ENCODE results near the gene POLR3E.
"Not testable (repeated sequence)": the region's sequence is repeated elsewhere in the genome, so short reads cannot be mapped to it uniquely, and the experiment has no call there.

POLR3E gene

GRCh38 chr16:22291860-22292318 lies 5.3 kb upstream of the POLR3E start:
- in situ Hi-C loops (cut with MboI; ENCODE audit: low sequenced_read_pairs), result no loop called here

GRCh38 chr16:22292320-22292719 lies 4.9 kb upstream of the POLR3E start:
- in situ Hi-C loops (cut with MboI; ENCODE audit: low sequenced_read_pairs), result no loop called here

GRCh38 chr16:22293137-22294106 lies 3.8 kb upstream of the POLR3E start:
- in situ Hi-C loops (cut with MboI; ENCODE audit: low sequenced_read_pairs), result no loop called here

DNA sequence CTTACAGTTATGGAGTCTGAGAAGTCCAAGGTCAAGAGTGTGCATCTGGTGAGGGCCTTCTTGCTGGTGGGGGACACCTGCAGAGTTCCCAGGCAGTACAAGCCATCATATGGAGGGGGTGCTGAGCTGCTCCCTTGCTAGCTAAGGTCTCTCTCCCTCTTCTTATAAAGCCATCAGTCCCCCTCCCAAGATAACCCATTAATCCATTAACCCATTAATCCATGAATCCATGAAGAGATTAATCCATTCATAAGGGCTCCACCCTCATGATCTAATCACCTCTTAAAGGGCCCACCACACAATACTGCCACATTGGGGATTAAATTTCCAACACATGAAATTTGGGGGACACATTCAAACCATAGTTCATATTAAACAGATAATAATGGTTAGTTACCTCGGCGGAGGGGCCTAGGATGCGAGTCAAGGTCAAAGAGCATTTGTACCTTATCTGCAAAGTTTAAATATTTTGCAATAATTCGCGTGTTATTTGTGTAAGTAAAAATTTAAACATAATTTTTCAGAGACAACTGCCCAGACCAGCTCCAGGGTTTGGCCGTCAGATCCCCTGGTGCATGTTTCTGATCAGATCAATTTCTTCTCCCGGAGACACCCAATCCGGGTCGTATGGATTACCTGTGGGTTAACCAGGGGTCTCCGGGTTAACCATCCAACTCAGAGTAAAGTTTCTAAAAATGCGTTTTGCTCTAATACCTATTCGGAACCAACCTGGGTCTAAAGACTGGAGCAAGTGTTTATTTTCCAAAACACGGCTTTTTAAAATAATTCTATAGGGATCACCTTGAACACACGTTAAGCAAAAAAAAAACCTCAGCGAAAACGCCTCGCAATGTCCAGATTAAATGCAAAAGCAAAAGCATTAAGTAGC lies 740 bp upstream of the POLR3E start:
- in situ Hi-C loops (cut with MboI; ENCODE audit: low sequenced_read_pairs), result no loop called here

DNA sequence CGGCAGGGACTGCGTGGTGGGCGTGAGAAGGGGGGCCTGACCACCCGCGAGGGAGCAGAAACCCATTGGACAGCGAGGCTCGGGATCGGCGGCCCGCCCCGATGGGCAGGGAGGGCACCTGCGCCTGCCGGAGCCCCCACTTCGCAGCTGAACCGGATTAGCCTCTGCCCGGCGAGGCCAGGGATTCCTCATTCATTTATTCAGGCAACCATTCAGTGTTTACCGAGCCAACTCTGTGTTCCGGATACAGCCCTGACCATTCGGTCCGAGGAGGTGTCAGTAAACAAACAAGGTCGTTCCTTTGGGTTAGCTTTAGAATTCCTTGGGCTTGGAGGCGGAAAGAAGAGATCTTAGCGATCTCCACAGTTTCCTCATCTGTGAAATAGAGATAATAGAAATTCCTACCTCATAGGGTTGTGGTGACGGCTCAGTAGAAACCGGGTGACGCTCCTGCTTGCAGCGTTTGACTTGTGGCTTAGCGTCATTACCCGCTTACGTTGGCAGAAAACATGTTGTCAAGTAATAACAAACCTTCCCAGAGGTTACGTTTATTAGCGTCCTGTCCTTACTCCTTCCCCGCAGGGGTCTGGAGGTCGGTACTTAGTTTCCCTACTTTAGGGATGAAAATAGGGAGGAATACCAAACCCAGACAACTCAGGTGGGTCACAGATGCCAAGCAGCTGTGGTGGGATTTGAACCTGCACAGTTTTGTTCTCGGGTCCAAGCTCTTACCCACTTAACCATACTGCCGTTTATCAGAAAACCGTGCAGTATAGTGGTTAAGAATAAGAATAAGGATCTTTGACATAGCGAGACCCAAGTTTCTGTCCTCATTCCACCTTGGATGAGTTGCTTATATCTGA lies 893 bp downstream of the POLR3E start:
- in situ Hi-C loops (cut with MboI; ENCODE audit: low sequenced_read_pairs), result no loop called here

- in situ Hi-C loops (cut with MboI; ENCODE audit: low sequenced_read_pairs), result no loop called here
Measured at GRCh38 chr16:22299036-22299435, 1.8 kb downstream of the POLR3E start.

GRCh38 chr16:22300427-22301071 lies 3.3 kb downstream of the POLR3E start:
- in situ Hi-C loops (cut with MboI; ENCODE audit: low sequenced_read_pairs), result no loop called here

DNA sequence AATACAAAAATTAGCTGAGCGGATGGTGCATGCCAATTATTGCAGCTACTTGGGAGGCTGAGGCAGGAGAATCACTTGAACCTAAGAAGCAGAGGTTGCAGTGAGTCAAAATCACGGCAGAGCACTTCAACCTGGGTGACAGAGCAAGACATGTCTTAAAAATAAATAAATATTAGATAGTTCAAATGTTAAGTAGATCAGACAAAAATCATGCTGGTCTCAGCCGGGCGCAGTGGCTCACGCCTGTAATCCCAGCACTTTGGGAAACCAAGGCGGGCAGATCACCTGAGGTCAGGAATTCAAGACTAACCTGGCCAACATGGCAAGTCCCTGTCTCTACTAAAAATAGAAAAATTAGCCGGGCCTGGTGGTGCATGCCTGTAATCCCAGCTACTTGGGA lies 4.2 kb downstream of the POLR3E start:
- in situ Hi-C loops (cut with MboI; ENCODE audit: low sequenced_read_pairs), result not testable (repeated sequence)

- in situ Hi-C loops (cut with MboI; ENCODE audit: low sequenced_read_pairs), result no loop called here
Measured at GRCh38 chr16:22302776-22303363, 5.7 kb downstream of the POLR3E start.

DNA sequence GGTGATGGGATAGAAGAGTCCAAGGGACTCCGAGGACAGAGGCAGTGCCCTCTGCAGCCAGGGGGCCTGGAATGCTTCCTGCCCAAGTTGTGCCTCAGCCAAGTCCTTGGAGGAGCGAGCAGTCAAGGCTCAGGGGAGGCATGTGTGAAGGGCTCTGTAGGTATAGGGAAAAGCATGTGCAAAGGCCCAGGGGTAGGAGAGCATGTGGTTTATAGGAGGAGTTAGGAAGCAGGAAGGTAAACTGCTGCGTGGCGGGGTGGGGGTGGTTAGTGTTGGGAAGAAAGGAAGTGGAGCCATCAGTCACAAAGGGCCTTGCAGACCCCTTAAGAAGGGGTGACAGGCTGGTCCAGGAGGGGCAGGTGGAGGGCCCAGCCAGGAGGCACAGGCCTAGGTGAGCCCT lies 7.2 kb downstream of the POLR3E start:
- in situ Hi-C loops (cut with MboI; ENCODE audit: low sequenced_read_pairs), result no loop called here

DNA sequence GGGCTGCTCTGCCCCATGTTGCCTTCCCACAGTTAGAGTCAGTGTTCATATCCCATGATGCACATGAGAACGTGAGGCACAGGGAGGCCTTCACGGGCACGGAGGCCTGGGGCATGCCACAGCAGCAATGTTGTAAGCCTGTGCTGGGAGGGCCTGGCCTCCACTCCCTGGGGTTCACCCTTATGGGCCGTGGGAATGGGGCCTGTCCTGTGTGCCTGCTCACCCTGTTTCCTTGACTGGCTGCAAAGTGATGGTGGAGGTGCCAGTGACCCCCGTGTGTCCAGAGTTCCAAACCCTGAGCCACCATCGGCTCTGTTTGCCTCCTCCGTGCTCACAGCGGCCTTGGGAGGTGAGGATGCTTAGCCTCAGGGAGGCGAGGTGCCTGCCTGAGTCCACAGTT lies 9.6 kb downstream of the POLR3E start:
- in situ Hi-C loops (cut with MboI; ENCODE audit: low sequenced_read_pairs), result no loop called here

GRCh38 chr16:22307838-22308237 lies 10.6 kb downstream of the POLR3E start:
- in situ Hi-C loops (cut with MboI; ENCODE audit: low sequenced_read_pairs), result no loop called here

DNA sequence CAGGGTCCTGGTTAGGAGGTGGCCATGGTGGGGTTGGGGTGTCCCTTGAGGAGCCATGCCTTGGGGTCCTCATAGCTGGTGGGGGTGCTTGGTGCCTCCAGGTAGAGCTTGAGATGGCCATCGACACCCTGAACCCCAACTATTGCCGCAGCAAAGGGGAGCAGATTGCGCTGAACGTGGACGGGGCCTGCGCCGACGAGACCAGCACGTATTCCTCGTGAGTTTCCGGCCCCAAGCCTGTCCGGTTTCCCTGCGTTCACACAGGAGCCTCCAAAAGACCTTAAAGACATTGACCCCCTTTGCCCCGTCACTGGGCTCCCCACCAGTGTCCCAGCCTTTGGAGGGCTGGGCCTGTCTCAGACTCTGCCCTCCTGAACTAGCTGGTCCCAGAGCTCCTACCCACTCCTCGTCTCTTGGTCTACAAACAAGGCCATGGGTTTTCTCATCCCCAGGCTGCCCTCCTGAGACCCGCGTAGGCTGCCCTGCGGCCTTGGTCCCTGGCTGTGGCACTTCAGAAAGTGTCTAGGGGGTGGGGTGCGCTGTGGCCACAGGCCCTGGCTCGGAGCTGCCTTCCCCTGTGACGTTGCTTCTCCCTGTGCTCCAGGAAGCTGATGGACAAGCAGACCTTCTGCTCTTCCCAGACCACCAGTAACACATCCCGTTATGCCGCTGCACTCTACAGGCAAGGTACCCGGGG lies 11.8 kb downstream of the POLR3E start:
- in situ Hi-C loops (cut with MboI; ENCODE audit: low sequenced_read_pairs), result no loop called here

DNA sequence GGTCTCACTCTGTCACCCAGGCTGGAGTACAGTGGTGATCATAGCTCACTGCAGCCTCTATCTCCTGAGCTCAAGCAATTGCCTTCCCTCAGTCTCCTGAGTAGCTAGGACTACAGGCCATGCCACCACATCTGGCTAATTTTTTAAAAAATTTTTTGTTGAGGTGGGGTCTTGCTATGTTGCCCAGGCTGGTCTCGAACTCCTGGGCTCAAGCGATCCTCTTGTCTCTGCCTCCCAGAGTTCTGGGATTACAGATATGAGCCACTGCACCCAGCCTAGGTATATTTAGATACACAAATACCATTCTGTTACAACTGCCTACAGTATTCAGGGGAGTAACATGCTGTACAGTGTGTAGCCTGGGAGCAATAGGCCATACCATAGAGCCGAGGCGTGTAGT lies 14.3 kb downstream of the POLR3E start:
- in situ Hi-C loops (cut with MboI; ENCODE audit: low sequenced_read_pairs), result no loop called here

DNA sequence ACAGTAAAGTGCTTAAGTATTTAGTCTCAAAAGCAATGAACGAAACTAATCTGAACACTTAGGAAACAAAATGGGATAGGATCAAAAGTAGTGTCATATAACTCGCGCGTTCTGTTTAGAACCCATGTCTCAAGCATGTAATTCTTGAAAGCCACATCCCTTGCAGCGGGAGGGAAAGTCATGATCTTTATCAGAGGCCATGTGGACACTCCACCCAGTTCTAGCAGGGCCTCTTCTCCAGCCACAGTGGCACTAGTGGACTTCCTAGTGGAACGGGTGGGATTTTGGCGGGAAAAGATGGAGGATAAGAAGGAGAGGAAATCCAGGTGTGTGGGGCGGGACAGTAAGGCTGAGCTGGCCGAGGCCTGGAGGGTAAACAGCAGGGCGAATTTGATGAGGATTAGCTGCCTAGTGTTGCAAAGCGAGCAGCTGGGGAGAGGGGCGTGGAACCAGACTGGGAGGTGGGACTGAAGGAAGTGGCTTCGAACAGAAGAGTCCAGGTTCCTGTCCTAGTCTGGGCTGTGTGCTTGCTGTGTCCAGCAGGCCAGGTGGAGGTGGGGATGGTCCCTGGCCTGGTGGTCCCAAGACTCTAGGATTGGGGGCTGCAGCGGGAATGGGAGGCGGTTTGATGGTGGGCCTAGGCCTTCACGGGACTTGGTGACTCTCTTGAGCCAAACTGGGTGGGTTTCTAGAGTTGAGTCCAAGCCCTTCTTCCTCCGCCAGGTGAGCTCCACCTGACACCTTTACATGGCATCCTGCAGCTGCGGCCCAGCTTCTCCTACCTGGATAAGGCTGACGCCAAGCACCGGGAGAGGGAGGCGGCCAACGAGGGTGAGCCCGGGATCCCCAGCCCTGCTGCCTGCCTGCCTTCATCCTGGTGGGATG lies 15.9 kb downstream of the POLR3E start:
- in situ Hi-C loops (cut with MboI; ENCODE audit: low sequenced_read_pairs), result no loop called here

- in situ Hi-C loops (cut with MboI; ENCODE audit: low sequenced_read_pairs), result no loop called here
Measured at GRCh38 chr16:22313876-22314470, 16.8 kb downstream of the POLR3E start.

DNA sequence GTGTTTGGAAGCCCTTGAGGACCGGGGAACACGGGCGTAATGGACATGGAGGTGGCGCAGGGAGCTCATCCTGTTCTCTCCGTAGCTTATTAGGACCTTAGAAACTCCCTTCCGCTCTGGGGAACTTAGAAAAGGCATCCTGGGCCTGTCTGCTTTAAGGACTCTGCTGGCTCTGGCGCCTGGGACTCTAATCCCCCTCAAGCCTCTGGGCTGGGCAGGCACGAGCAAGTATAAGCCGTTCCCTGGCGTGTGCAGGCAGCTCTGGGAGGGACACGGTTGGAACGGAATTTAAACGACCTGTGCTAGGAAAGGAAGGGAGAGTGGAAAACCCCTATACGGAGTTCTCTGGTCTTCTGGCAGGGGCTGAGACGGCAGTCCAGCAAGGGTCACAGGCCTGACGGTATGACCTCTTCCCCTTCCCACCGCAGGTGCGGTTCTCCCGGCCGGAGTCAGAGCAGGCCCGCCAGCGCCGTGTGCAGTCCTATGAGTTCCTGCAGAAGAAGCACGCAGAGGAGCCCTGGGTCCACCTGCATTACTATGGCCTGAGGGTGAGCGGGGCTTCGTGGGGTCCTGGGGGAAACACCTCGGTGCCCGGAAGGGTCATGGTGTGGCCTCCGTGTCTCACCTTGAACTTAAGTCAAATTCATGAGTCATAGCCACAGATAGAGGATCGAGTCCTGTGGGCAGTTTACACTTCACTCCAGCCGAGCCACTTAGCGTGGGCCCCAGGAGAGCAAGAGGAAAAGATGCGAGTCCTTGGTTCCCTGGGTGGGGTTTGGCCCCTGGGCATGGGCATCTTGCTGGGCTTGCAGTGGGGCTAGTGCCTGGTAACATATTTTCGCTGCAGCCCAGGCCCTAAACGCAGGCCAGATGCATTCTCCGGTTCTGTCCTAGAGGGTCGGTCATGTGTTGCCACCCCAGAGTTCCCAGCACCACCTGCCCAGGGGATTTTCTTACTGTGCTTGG lies 17.7 kb downstream of the POLR3E start:
- in situ Hi-C loops (cut with MboI; ENCODE audit: low sequenced_read_pairs), result no loop called here

Measured in hTERT RPE-1 (cell line).